Skin of body (tissue), 2 donors: ENCODE data around the gene CACNA1F. TPM values are rescaled to one million over a fixed set of nuclear protein-coding genes. Genes with fewer than 3 reads are reported as not detected.

Source experiments
- DNase-seq: peaks from one replicate; lab custom pipeline; 2025; lab: John Stamatoyannopoulos, UW
- total RNA-seq: library from RNA; depleted of rRNA; stranded (reverse); fragments of >200 nt; gene quantifications from one replicate; pipeline ENCODE4 v1.2.3, GENCODE V29; 2014

Gene CACNA1F
- total RNA-seq, 1 donor from 2014 or later, result 0.10 TPM

GRCh38 chrX:49230500-49231232 is 2.5 kb downstream of the CACNA1F start:
- DNase-seq, result no peak

- no peak for DNase-seq
Observed at GRCh38 chrX:49228185-49228584, 5.0 kb downstream of the CACNA1F start.

- DNase-seq, result no peak
Observed at GRCh38 chrX:49227726-49228125, 5.4 kb downstream of the CACNA1F start.

- DNase-seq, result no peak
Observed at GRCh38 chrX:49226946-49227345, 6.2 kb downstream of the CACNA1F start.

GRCh38 chrX:49225858-49226257 is 7.3 kb downstream of the CACNA1F start:
- no peak for DNase-seq

- DNase-seq, result no peak
Observed at GRCh38 chrX:49221868-49222267, 11.3 kb downstream of the CACNA1F start.

- no peak for DNase-seq
Observed at GRCh38 chrX:49220100-49220499, 13.0 kb downstream of the CACNA1F start.

GRCh38 chrX:49214996-49215526 is 18.1 kb downstream of the CACNA1F start:
- no peak for DNase-seq

- DNase-seq, result no peak
Observed at GRCh38 chrX:49214416-49214815, 18.7 kb downstream of the CACNA1F start.

- no peak for DNase-seq
Observed at GRCh38 chrX:49212861-49213260, 20.3 kb downstream of the CACNA1F start.

- DNase-seq, result no peak
Observed at GRCh38 chrX:49212209-49212608, 20.9 kb downstream of the CACNA1F start.

GRCh38 chrX:49211074-49211473 is 22.1 kb downstream of the CACNA1F start:
- DNase-seq, result no peak

- DNase-seq, result no peak
Observed at GRCh38 chrX:49210406-49210805, 22.7 kb downstream of the CACNA1F start.

GRCh38 chrX:49209434-49210251 is 23.5 kb downstream of the CACNA1F start:
- DNase-seq, result no peak

GRCh38 chrX:49208399-49208798 is 24.7 kb downstream of the CACNA1F start:
- no peak for DNase-seq

GRCh38 chrX:49206543-49206942 is 26.6 kb downstream of the CACNA1F start:
- DNase-seq, result no peak

- no peak for DNase-seq
Observed at GRCh38 chrX:49205443-49205842, 27.7 kb downstream of the CACNA1F start.

GRCh38 chrX:49204709-49205108 is 28.4 kb downstream of the CACNA1F start:
- no peak for DNase-seq

GRCh38 chrX:49204017-49204416 is 29.1 kb downstream of the CACNA1F start:
- no peak for DNase-seq

- no peak for DNase-seq
Observed at GRCh38 chrX:49203536-49203935, 29.6 kb downstream of the CACNA1F start.

- no peak for DNase-seq
Observed at GRCh38 chrX:49202022-49202421, 31.1 kb downstream of the CACNA1F start.
